HG03135 (cell line): ENCODE data around the gene TMEM132C.

Experiments used
- ATAC-seq: cut with Tn5 transposase; IDR thresholded peaks from one replicate; pipeline ENCODE4 v1.9.1; 2021; ENCODE audit warnings: mild to moderate bottlenecking, moderate library complexity; ENCODE audit not compliant: unreplicated experiment

Gene TMEM132C

DNA sequence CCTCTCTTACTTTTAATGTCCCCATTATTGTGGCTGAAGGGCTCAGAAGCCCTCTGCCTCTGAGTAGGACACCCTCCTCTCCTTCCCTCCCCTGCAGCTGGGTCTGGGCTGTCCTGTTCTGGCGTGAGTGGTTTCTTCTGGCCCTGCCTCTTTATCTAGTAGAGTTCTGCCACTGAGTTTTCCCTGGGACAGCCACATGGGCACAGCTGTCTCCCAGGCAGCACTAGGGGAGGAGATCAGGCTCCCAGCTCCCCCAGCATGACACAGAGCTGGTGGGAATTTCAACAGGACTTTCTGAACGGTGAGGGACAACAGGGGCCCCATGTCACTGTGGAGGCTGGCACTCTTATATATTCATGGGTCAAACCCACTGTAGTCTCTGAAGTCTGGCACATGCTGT, 21.4 kb downstream of the TMEM132C start:
- no peak for ATAC-seq

DNA sequence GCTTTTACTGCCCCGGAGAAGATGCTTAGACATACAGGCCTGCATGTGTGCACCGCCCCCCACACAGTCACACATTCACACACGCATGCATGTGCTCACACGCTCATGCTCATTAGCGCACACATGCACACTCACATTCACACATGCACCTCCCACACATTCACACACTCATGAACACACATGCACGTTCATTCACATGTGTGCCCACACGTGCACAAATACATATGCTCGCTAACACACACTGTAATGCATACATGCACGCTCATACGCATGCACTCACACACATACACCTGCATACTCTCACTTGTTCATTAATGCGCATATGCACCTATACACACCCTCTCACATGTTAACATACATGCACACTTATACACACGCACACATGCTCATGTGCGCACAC, 21.9 kb downstream of the TMEM132C start:
- ATAC-seq: no peak

DNA sequence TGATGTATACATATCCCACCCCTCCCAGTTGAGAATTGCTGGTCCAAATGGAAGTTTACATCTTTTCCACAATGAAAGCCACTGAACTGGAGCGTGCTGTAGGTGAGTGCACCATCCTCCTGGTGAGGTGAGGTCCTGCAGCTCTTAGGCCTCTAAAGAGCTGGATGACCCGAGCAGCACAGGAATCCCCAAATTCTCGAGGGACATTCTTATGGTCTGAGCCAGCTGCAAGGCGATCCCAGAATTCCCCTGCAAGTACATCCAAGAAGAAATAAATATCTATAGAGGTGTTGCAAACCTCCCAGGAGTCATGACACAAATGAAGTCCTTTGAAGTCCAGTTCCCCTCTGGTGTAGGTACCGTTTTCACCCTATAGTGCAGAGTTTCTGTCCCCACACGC, 24.0 kb downstream of the TMEM132C start:
- no peak for ATAC-seq

DNA sequence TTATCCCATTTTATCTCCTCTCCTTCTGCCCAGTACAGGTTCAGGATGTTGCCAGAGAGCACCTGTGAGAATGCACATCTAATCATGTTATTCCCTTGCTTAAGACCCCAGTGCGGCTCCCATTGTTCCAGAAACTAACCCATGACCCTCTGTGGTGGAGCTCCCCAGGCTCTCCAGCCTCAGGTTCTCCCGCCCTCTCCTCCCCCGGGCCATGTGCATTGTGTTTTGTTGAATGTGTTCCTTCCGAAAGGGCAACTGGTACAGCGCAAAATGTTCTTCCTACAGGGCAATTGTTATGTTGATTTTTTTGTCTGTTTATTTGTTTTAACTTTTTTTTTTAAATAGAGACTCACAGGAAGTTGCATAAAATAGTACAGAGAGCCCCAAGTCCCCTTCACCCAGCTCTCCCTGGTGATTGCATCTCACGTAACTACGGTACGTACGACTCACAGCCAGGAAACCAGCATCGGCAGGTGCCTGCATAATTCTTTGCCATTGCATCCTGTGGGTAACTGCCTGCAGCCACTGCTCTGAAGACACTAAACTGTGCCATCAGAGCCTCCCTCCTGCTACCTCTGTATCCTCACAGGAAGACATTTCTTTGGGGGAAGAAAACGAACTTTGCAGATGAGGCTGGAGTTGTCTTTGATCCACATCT, 31.2 kb downstream of the TMEM132C start:
- no peak for ATAC-seq

DNA sequence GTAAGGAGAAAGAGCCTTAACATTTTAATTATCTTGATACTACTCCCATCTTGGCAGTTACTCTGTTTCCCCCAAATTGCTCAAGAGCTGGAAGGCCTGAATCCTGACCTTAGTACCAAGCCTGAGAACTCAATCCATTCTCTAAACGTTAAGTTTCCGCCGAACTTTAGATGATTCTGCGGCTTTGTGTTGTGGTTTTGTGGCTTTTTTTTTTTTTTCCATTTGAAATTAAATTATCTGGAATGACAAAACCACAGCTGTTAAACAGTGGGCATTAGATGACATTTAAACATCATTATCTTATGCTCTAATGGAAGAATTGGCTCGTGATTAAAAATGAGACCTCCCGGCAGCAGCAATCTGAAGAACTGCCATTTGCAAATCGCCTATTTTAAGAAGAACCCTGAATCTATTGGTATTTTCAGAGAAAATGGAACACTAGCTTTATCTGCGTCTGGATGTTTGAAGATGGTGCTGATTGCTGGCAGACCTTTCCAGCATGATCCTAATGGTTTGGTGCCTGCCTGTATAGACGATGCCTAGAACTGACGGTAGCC, 38.4 kb downstream of the TMEM132C start:
- ATAC-seq: no peak

DNA sequence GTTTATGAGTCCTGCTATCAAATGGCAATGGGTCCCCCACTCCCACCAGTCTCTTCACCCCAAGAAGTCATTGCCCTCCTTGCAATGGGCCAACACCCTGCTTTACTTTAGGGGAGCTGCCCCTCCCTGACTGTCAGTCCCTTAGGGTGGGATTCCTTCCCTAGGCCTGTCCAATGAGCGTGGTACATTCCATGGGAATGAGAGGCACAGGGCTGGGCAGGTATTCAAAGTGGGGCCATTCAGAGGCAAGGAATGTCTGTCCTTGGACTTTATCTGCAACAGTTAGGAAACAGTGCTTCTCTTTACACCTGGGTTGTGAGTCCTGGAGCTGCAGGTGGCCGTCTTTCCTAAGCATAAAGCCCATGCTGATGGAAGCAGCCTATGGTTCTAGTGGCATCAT, 40.8 kb downstream of the TMEM132C start:
- no peak for ATAC-seq

DNA sequence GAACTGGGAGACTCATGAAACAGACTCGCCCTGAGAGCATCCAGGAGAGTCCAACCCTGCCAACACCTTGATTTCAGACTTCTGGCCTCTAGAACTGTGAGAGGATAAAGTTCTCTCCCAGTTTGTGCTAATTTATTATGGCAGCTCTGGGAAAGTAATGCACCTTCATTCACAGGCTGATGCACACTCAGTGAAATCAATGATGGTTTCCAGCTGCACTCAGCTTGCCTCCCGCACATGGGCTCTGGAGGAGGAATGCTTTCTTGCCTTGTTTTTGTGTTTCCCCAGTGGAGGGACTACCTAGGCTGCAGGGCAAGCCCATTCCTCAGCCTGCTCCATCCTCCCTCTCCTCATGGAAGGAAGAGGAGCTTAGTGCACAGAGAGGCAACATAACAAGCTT, 45.7 kb downstream of the TMEM132C start:
- ATAC-seq: no peak

DNA sequence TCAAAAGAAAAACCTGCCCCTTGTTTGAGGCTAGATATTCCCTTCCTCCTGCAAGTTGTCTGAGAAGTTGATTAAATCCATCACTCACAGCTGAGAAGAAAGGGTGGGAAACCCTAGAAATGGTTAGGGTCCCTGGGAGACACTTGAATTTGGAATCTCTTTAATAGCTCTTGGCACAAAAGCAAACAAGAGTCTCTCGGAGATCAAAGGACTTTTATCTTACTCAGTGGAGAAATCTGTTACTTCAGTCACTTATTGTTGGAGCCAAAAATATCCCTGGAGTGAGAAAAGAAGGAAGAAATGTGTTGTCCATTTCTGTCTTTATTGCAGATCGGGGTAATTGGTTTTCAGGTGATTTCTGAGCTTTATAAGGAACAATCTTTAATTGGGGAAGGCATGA, 47.0 kb downstream of the TMEM132C start:
- no peak for ATAC-seq

DNA sequence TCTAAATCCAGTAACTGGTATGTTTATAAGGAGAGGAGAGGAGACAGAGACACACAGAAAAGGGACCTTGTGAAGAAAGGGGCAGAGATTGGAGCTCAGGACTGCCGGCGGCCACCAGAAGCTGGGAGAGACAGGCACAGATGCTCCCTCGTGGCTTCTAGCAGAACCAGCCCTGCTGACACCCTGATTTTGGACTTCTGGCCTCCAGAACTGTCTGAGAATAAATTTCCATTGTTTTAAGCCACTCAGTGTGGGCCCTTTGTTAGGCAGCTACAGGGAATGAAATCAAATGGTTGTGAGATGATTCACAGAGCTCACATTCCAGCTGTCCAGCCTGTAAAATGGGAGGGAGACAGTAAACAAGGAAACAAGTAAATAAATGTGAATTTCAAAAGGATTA, 47.6 kb downstream of the TMEM132C start:
- no peak for ATAC-seq

DNA sequence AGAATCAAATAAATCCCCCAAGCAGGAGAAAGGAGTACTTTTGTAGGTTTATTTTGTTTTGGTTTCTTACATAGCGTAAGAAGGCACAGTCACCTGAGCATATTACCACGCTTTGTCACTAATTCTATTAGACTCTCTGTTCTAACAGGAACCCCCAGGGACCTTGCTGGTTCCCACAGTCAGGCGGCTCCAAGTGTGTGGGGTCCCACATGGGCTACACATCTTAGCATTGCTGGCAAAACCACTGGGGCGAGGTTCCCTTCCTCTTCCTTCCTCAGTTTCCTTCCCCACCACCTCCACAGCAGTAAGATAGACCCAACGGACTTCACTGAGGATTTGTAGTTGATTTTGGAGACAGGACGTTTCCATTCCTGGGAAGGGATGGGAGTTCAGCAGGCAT, 49.1 kb downstream of the TMEM132C start:
- ATAC-seq: no peak

DNA sequence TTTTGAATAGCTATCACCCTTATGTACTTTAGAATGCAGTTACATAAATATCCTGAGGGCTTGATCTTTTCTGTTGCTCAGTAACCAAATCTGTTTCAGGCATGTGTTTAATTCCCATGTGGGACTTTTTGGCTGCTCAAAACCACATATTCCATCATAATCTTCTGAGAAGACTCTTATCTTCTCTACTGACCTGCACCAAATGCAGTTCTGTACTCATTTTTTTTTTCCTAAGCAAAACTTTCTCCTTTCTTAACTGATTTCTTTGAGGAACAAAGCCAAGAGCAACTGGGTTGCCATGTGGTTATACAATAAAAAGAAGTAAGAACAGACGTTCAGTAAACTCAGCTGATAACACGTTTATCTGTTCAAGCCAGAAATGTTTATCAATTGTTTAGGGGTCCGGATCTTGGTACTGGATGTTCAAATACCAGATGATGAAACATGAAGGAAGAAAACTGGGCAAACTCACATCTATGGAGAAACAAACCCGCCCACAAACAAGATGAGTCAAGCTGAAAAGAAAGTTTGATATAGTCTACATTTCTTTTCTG, 50.1 kb downstream of the TMEM132C start:
- ATAC-seq: no peak

DNA sequence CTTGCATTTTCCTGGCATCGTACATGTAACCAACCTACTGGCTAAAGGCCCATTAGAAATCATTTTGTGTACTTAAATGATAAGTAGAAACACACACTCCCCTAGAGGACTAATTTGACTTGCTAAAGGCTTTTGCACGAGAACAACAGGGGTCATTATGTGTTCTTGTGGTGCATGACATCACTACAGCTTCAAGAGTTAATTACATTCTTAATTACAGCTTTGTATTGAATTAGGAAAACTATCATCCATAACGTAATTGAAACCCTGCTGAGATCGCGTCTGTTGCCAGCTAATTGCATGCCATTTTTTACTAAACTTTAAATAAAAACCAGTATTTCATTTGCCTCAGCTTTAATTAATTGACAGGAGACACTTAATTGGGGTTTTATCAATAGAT, 51.4 kb downstream of the TMEM132C start:
- ATAC-seq: no peak

DNA sequence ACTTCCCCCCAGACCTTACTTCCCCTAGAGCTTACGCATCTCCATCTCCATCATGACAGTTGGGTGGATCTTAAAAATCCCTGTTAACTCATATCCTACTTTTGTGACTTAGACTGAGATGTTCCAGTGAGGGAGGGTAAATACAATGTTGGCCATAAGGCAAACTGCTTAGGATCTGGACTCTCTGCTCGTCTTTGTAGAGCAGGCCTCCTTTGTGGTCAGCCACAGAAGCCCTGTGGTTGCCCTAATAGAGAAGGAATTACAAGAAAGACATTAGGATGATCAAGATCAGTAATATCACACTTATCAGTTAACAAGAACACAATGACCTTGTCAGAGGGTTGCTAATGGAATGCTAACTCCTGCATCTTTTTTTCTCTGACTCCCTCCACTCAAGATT, 52.0 kb downstream of the TMEM132C start:
- no peak for ATAC-seq

DNA sequence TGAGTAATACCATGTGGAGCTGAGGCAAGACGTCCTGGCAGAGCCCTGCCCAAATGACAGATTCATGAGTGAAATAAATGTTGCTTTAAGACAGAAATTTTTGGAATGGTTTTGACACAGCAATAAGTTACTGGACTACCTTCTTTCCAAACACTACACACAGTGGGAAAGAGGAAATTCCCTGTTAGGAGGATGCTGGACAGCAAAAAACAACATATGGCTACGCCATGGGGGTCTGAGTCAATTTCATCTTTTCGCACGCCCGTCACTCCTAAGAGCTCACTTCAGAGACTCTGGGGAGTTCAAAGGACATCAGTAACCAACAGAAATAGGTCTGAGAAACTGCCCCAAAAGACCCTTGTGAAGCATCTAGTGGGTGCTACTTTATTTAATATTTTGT, 55.4 kb downstream of the TMEM132C start:
- no peak for ATAC-seq

DNA sequence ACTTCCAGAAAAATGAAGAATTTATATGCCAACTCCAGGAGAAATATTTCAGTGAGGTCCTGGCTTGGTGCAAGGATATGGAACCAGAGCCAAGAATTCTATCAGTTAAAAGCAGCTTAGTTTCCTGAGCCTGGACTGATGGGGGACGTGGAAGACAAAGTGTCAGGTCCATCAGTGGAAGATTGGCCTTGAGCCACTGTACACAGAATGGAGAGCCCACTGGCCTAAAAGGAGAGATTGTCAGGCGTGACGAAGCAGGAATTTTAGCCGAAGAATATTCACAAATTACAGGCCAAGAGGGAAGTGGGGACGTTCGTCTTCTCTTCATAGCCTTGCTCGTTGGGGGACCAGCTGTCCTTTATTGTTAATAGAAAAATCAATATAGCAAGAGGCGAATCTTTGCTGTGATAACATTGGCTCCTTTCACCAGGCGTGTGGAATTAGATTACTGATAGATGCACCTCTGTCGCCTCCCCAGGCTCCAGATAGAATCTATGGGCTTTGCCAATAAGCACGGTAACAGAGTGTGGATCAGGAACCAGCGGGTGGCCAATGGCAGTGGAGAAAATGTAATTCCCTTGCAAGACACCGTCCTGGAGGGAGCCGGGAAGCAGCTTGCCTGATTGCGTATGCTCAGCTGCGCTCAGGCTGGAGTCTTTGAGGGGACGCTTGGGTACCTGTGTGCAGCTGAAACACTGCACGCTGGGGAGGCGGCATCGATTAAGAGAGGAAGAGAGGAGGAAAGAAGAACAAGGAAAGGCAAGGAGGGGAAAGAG, 56.4 kb downstream of the TMEM132C start:
- ATAC-seq: no peak

DNA sequence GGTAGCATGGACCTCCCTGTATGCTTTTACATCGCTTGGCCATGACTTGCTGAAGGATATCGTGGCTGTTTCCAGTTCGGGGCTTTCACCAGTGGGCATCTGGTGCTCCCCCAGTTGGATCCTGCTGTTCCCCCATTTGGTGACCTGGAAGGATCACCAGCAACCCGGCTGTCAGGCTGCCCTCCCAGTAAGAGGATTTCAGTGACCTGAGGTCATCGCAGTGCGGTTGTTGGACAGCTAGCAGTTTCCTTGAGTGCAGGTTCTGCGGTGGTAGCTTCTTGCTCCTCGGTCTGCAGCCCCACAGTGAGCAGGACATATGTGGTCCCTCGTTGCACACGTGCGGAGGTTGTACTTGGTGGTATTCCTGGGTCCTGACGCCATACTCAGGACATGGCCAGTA, 58.7 kb downstream of the TMEM132C start:
- no peak for ATAC-seq

DNA sequence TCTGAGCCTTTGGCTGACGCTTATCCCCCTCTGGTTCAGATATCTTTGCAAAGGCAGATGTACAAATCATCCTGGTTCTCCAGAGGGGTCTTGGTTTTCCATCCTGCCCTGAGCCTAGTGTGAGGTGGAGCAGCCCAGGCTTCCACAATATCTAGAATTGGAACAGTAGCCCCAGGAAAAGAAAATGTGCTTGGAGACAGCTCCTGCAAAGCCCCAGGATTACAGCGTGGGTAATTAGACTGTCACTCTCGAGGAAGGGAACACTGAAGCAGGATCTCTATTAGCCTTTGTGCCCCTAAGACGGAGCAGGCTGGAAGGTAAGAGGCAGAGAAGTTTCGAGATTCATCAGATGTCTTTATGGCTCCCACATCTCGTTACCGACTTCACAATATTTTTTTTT, 59.4 kb downstream of the TMEM132C start:
- ATAC-seq: no peak

DNA sequence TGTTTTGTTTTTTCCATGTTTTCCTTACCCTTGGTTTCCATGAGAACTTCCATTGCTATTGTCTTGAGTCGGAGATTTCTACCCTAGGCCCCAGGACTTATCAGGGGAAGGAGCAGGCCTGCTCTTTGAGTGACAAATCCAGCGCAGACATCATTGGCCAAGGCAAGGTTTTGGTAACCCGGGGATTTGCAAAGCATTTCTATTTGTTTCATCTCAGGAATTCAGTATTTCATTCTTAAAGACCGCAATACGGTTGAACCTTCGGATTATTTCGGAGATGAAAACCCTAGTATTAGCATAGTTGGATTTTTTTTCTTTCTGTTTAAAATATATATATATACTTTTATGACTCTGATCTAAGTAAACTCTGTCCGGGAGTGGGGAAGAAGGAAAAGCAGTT, 62.0 kb downstream of the TMEM132C start:
- no peak for ATAC-seq

DNA sequence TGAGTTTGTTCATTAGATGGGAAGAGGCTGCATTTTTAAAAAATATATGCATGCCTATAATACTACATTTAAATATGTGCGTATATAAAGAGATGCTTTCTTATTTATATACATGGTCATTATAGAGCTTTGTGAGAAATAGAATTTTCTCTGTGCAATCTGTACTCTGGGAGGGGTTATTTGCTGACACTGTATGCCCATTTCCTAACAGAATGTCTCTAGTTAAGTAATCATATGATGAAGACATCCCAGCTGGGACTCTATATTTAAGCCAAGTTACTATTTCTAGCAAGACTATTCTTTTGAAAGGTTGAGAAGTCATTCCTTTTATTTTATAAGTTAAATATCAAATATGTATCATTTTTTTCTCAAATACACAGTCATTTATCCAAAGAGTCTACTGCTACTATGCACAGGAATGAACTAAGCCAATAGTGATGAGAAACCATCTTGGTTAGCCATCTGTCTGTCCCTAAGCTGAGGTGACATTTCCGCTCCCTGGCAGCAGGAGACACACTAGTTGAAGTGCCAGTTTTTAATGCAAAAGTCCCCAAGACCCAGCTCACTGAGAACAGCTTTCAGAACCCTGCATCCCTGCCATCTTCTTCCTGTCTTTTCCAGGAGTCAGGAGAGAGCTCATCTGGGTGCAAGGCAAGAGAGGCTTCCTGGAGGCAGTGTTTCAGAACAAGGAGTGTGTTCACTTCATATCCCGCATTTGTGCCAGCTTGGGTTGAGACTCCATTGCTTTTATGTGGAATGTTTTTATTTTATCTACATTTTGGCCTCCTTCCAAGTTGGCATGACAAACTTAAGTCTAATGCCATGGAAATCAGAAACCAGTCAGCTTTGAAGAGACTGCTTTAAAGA, 69.5 kb downstream of the TMEM132C start:
- ATAC-seq: no peak

DNA sequence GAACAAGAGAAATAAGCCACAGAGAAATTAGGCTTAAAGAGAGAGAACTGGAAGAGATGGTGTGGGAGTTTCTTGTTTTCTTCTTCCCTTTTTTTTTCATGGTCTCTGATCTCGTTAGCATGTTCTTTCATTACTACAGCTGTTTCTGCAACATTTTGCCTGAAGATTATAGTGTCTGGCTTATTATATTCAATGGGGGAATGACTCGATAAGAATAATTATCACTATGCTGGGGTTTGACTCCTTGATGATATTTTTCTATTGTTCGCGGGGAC, 70.0 kb downstream of the TMEM132C start:
- ATAC-seq: no peak

DNA sequence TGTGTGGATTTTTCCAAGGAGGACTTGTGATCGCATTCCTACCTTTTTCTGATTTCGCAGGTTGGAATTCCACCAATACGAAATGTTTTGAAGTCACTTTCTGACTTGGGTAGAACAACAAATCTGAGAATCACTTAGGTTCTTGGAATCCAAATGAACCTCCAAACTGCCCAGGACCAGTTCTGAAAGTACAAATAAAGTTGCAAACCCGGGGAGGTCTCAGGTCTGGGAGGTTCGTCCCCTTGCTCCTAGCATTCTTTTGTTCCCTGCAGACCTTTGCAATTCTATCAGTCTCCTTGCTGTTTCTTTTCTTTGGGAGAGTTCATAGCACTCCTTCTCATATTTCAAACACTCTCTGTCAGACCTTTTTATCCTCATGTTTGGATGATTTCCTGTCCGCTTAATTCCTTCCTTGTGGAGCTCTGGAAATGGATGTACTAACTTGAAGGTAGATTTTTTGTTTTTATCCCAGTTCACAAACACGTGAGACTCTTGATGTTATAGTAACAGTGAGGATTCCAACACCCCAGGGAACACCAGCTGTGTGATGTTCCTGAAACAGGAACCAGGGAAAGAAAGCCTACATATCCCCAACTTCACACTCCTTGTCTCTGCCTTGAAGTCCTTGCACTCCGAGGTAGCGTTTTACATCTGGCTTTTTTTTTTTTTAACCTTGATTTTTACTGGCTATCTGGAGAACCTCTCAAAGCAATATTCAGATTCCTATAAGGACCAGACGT, 70.6 kb downstream of the TMEM132C start:
- no peak for ATAC-seq
